IMR-90 (cell line): ENCODE measurements around the gene EFNB2. TPM values are rescaled to one million over a fixed set of nuclear protein-coding genes. Genes with fewer than 3 reads are reported as not detected.

Experiments
- ATAC-seq: fragments of 200-7000 bp; cut with Tn5 transposase; 2 replicates; pipeline ENCODE4 v1.9.1; 2020; ENCODE audit warnings: low read depth, mild to moderate bottlenecking, moderate library complexity
- BruUV-seq: library from RNA; stranded (reverse); fragments of 400-500 nt; replicated peaks from 2 replicates; lab custom pipeline; 2021; lab: Mats Ljungman, UMichigan
- CTCF ChIA-PET: fragments of 300-600 bp; formaldehyde crosslinking; extraction: SDS; loops from one replicate; lab custom pipeline; 2021; ENCODE audit warnings: antibody characterized with exemption; lab: Yijun Ruan, JAX
- POLR2A ChIA-PET: fragments of 300-600 bp; sonication (Branson Sonifier 250); formaldehyde crosslinking; loops from one replicate; lab custom pipeline; 2022; ENCODE audit warnings: antibody characterized with exemption; ENCODE audit not compliant: unreplicated experiment; lab: Charles Lee
- DNase-seq: peaks from one replicate; pipeline ENCODE4 v3.0.0; 2013
- H2AFZ ChIP-seq: replicated peaks from 2 replicates; pipeline ENCODE3; 2013; ENCODE audit warnings: low read length, mild to moderate bottlenecking; ENCODE audit not compliant: poor library complexity
- H2AK5ac ChIP-seq: 2 replicates; pipeline ENCODE4 v1.6.1; 2013; ENCODE audit warnings: low read depth, low read length, inconsistent platforms
- H2AK9ac ChIP-seq: replicated peaks from 2 replicates; pipeline ENCODE3; 2013; ENCODE audit warnings: mild to moderate bottlenecking, low read depth, low read length, moderate library complexity; ENCODE audit not compliant: poor library complexity
- H2BK120ac ChIP-seq: 2 replicates; pipeline ENCODE4 v1.6.1; 2013; ENCODE audit warnings: low read depth, low read length, inconsistent platforms
- H2BK15ac ChIP-seq: 3 replicates; pipeline ENCODE4 v1.6.1; 2013; ENCODE audit warnings: low read depth, low read length, inconsistent platforms
- H2BK20ac ChIP-seq: 2 replicates; pipeline ENCODE4 v1.6.1; 2013; ENCODE audit warnings: low read depth, mild to moderate bottlenecking, inconsistent platforms, low read length, moderate library complexity
- H2BK5ac ChIP-seq: 2 replicates; pipeline ENCODE4 v1.6.1; 2013; ENCODE audit warnings: mild to moderate bottlenecking, low read depth, low read length, inconsistent platforms; ENCODE audit not compliant: poor library complexity, severe bottlenecking
- H3K14ac ChIP-seq: replicated peaks from 2 replicates; pipeline ENCODE4 v1.6.1; 2013; ENCODE audit warnings: low read depth, low read length, inconsistent platforms
- H3K18ac ChIP-seq: 2 replicates; pipeline ENCODE4 v1.6.1; 2013; ENCODE audit warnings: low read depth, low read length, control low read depth
- H3K23ac ChIP-seq: 2 replicates; pipeline ENCODE4 v1.6.1; 2013; ENCODE audit warnings: low read depth, low read length, inconsistent platforms
- H3K27ac ChIP-seq: 2 replicates; pipeline ENCODE4 v1.5.1; 2013; ENCODE audit warnings: mild to moderate bottlenecking, control low read depth, low read length; ENCODE audit not compliant: insufficient read depth
- H3K27me3 ChIP-seq: 2 replicates; pipeline ENCODE4 v1.6.1; 2013; ENCODE audit warnings: low read length; ENCODE audit not compliant: control insufficient read depth, insufficient read depth
- H3K36me3 ChIP-seq: 2 replicates; pipeline ENCODE4 v1.6.1; 2013; ENCODE audit warnings: low read length, mixed read lengths; ENCODE audit not compliant: control insufficient read depth, insufficient read depth
- H3K4ac ChIP-seq: 2 replicates; pipeline ENCODE4 v1.6.1; 2013; ENCODE audit warnings: low read depth, low read length, inconsistent platforms
- H3K4me1 ChIP-seq: 2 replicates; pipeline ENCODE4 v1.6.1; 2013; ENCODE audit warnings: low read length, mixed read lengths; ENCODE audit not compliant: control insufficient read depth, insufficient read depth
- H3K4me2 ChIP-seq: 2 replicates; pipeline ENCODE4 v1.6.1; 2013; ENCODE audit warnings: low read depth, mild to moderate bottlenecking, control low read depth, low read length, moderate library complexity
- H3K4me3 ChIP-seq: 2 replicates; pipeline ENCODE4 v1.5.1; 2013; ENCODE audit warnings: low read depth, mild to moderate bottlenecking, control low read depth, low read length, moderate library complexity; ENCODE audit not compliant: insufficient read depth
- H3K56ac ChIP-seq: 2 replicates; pipeline ENCODE4 v1.6.1; 2013; ENCODE audit warnings: low read length, inconsistent platforms; ENCODE audit not compliant: insufficient read depth; ENCODE audit errors: extremely low read depth
- H3K79me1 ChIP-seq, 2 experiments: 2 replicates each; pipeline ENCODE4 v1.6.1; 2013; ENCODE audit warnings: low read length in 2 of 2, inconsistent platforms in 1 of 2, low read depth in 1 of 2
- H3K9ac ChIP-seq: 2 replicates; pipeline ENCODE4 v1.6.1; 2013; ENCODE audit warnings: low read depth, low read length, control low read depth
- H3K9me1 ChIP-seq: 2 replicates; pipeline ENCODE4 v1.6.1; 2013; ENCODE audit warnings: low read length, inconsistent platforms; ENCODE audit not compliant: insufficient read depth
- H3K9me3 ChIP-seq: 2 replicates; pipeline ENCODE4 v1.6.1; 2013; ENCODE audit warnings: low read length; ENCODE audit not compliant: control insufficient read depth, insufficient read depth
- H4K20me1 ChIP-seq: 2 replicates; pipeline ENCODE4 v1.6.1; 2013; ENCODE audit warnings: low read length, inconsistent platforms; ENCODE audit not compliant: insufficient read depth
- H4K5ac ChIP-seq: 2 replicates; pipeline ENCODE4 v1.6.1; 2013; ENCODE audit warnings: mild to moderate bottlenecking, low read depth, low read length, control low read depth
- H4K8ac ChIP-seq, 2 experiments: 2 replicates each; pipeline ENCODE4 v1.6.1; 2013; ENCODE audit warnings: low read depth in 2 of 2, low read length in 2 of 2, control low read depth in 1 of 2, inconsistent platforms in 1 of 2
- H4K91ac ChIP-seq: 2 replicates; pipeline ENCODE4 v1.6.1; 2013; ENCODE audit warnings: low read depth, low read length, inconsistent platforms; ENCODE audit not compliant: insufficient read depth
- CEBPB ChIP-seq: IDR thresholded peaks from 2 replicates; pipeline ENCODE4 v1.6.1; 2012; ENCODE audit warnings: low read depth, low read length, improper control_type of control experiment
- CHD1 ChIP-seq: IDR thresholded peaks from 2 replicates; pipeline ENCODE4 v1.6.1; 2012; ENCODE audit warnings: low read depth, low read length, improper control_type of control experiment
- CTCF ChIP-seq: conservative IDR thresholded peaks from 2 replicates; pipeline ENCODE4 v1.5.1; 2012; ENCODE audit warnings: mild to moderate bottlenecking, low read depth, low read length, improper control_type of control experiment
- FOS ChIP-seq: fragments of 150-350 bp; IDR thresholded peaks from 2 replicates; pipeline ENCODE4 v1.6.1; 2016; ENCODE audit warnings: low read depth, low read length
- MAFK ChIP-seq: IDR thresholded peaks from 2 replicates; pipeline ENCODE4 v1.6.1; 2012; ENCODE audit warnings: low read depth, low read length, improper control_type of control experiment
- MXI1 ChIP-seq: IDR thresholded peaks from 2 replicates; pipeline ENCODE4 v1.6.1; 2012; ENCODE audit warnings: low read depth, mild to moderate bottlenecking, low read length, moderate library complexity, borderline replicate concordance
- NFE2L2 ChIP-seq: fragments of 150-350 bp; IDR thresholded peaks from 2 replicates; pipeline ENCODE4 v1.6.1; 2016; ENCODE audit warnings: low read depth, mild to moderate bottlenecking, low read length
- RAD21 ChIP-seq: IDR thresholded peaks from 2 replicates; pipeline ENCODE4 v1.6.1; 2012; ENCODE audit warnings: low read length, improper control_type of control experiment
- RCOR1 ChIP-seq: IDR thresholded peaks from 2 replicates; pipeline ENCODE4 v1.6.1; 2012; ENCODE audit warnings: mild to moderate bottlenecking, low read length, improper control_type of control experiment; ENCODE audit not compliant: insufficient replicate concordance
- WGBS, 2 experiments: methylation state at CpG; one replicate each; pipeline versions ENCODE4 v1.1.5 to v1.1.7; 2013; ENCODE audit warnings: missing lambda C conversion rate in 2 of 2; ENCODE audit not compliant: insufficient read length in 1 of 2; ENCODE audit errors: extremely low coverage in 2 of 2; 5-methylcytosine and 5-hydroxymethylcytosine counted together
- dilution Hi-C: fragments of 300-500 bp; cut with HindIII; formaldehyde crosslinking; loops from one replicate; pipeline ENCODE4 v1.14.3; 2018; ENCODE audit warnings: low sequenced_read_pairs; ENCODE audit not compliant: unreplicated experiment
- in situ Hi-C: fragments of 300-500 bp; cut with MboI; formaldehyde crosslinking; loops from 3 replicates; pipeline ENCODE4 v1.14.3; 2019; ENCODE audit warnings: low sequenced_read_pairs, inconsistent platforms, mixed read lengths
- intact Hi-C: fragments of 100-400 bp; cut with micrococcal nuclease; formaldehyde crosslinking; loops from 2 replicates; pipeline ENCODE4 v1.10.0; 2022
- polyA plus RNA-seq, 3 experiments: library from polyadenylated mRNA; depleted of rRNA; stranded (reverse); fragments of >200 nt; gene quantifications; 2 replicates each; pipeline ENCODE4 v1.2.3, GENCODE V29; 2012; ENCODE audit warnings: low replicate concordance in 1 of 3
- total RNA-seq: library from RNA; depleted of rRNA; stranded (reverse); fragments of >200 nt; gene quantifications from 2 replicates; pipeline ENCODE4 v1.2.3, GENCODE V29; 2012

The EFNB2 gene
- total and polyA plus RNA-seq, 2 of the 4 experiments (the other 2 are of a cell fraction) = 5.4 to 6.0 TPM

- 88% methylated on average over 1 of the region's 2 CpGs; no CpG with 5 or more reads in 1 of the 2 experiments for WGBS, 2 experiments
- POLR2A ChIA-PET = interaction anchor here (1.0 kb wide), 1 partner anchor 29 kb away, joined by 4 read pairs; no protein-coding TSS in a partner anchor
These were observed 49.2 kb downstream of the EFNB2 start for GRCh38 chr13:106486287-106486686.

More at GRCh38 chr13:106486287-106486686, 49.2 kb downstream of the EFNB2 start:
- H3K18ac ChIP-seq = no peak overlapping the region
- H2BK20ac ChIP-seq = no peak overlapping the region
- no peak overlapping the region for H4K5ac ChIP-seq
- H3K36me3 ChIP-seq = 0 out of 2 replicates have a peak, but pooled peaks cover 3% of the 10 kb centered on the region
- intact Hi-C loops (no loop called here), in situ Hi-C loops (no loop called here), dilution Hi-C loops (no loop called here)
- H3K56ac ChIP-seq = no peak overlapping the region
- H3K9me3 ChIP-seq = peaks cover 4% of the 10 kb centered on the region; the same call in 1 of the 2 replicates
- no peak overlapping the region for H3K23ac ChIP-seq
- no peak overlapping the region for H2AK5ac ChIP-seq
- H3K14ac ChIP-seq = no peak overlapping the region
- no peak for DNase-seq
- CTCF ChIA-PET = no interaction called here
- H3K4me3 ChIP-seq = no peak overlapping the region
- ATAC-seq = no peak
- H2BK5ac ChIP-seq = peak overlapping the region; percentile 75
- H3K4me1 ChIP-seq = no peaks in the 10 kb centered on the region
- no peak overlapping the region for H4K8ac ChIP-seq
- no peaks in the 10 kb centered on the region for H3K79me1 ChIP-seq
- no peak overlapping the region for H2BK15ac ChIP-seq
- H3K27ac ChIP-seq = no peak overlapping the region
- BruUV-seq = no TSS peak
- no peaks in the 10 kb centered on the region for H4K20me1 ChIP-seq
- H2AK9ac ChIP-seq = no peak overlapping the region
- no peak overlapping the region for H2AFZ ChIP-seq
- H3K4me2 ChIP-seq = no peak overlapping the region
- no peak overlapping the region for H3K4ac ChIP-seq
- TF ChIP-seq MXI1 (no peak), CEBPB (no peak), RCOR1 (no peak), RAD21 (no peak), FOS (no peak), MAFK (no peak), CTCF (no peak), NFE2L2 (no peak), CHD1 (no peak)
- no peak overlapping the region for H3K9ac ChIP-seq
- H3K27me3 ChIP-seq = no peaks in the 10 kb centered on the region
- H3K9me1 ChIP-seq = no peaks in the 10 kb centered on the region
- no peak overlapping the region for H2BK120ac ChIP-seq
- no peak overlapping the region for H4K91ac ChIP-seq
